OCI-LY1 (cell line): Measurements from ENCODE around the gene CREB5.

Source experiments
- EZH2 ChIP-seq: fragments of 200-600 bp; sonication (generic), shearing (Covaris generic); IDR thresholded peaks from 2 replicates; pipeline ENCODE4 v1.8.0; 2017; ENCODE audit warnings: borderline replicate concordance, mixed run types, mild to moderate bottlenecking, antibody characterized with exemption, low read length, moderate library complexity, mixed read lengths
- TF ChIP-seq, protein P1 (sequence below): fragments of 200-600 bp; sonication (generic), shearing (Covaris generic); IDR thresholded peaks from 2 replicates; pipeline ENCODE4 v1.5.1; 2017; ENCODE audit warnings: mild to moderate bottlenecking, antibody characterized with exemption, low read length, moderate library complexity, mixed read lengths

GRCh38 chr7:28442540-28443420, 30.5 kb downstream of the CREB5 start:
- TF ChIP-seq, protein P1, sequence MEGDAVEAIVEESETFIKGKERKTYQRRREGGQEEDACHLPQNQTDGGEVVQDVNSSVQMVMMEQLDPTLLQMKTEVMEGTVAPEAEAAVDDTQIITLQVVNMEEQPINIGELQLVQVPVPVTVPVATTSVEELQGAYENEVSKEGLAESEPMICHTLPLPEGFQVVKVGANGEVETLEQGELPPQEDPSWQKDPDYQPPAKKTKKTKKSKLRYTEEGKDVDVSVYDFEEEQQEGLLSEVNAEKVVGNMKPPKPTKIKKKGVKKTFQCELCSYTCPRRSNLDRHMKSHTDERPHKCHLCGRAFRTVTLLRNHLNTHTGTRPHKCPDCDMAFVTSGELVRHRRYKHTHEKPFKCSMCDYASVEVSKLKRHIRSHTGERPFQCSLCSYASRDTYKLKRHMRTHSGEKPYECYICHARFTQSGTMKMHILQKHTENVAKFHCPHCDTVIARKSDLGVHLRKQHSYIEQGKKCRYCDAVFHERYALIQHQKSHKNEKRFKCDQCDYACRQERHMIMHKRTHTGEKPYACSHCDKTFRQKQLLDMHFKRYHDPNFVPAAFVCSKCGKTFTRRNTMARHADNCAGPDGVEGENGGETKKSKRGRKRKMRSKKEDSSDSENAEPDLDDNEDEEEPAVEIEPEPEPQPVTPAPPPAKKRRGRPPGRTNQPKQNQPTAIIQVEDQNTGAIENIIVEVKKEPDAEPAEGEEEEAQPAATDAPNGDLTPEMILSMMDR: no peak
- TF ChIP-seq EZH2: no peak
